ENCODE results near the gene PIEZO2. TPM values are rescaled to one million over a fixed set of nuclear protein-coding genes. Genes with fewer than 3 reads are reported as not detected.

The PIEZO2 gene
- total RNA-seq, 1 donor from 2014 or later: 134 TPM

DNA sequence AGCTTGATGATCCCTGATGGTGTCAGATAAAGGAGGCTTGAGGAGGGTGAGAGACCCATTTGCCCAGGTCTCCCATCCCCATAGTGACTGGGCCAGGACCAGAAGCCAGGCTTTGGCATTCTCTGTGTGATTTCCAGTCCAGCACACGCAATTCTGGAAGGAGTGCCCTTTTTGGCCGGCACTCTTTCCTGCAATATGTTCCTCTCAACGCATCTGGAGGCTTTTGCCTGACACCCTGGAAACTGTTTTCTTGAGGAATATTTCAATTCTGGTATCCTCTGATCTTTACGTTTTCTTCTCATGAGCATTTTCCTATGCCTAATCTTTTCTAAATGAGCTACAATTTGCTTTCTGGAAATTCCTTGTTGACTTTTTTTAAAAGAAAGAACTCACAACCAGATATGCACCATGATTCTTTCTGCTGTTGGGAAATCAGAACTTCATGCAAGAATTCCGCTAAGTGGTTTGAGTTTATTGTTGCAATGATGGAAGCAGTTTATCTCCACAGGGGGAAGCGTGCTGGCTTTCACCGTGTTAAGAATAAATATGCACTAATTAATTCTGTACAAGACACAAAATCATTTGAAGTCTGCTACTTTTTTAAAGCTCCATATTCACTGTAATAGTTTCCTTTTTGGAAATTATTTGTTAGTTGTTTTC lies 479.8 kb downstream of the PIEZO2 start:
- peaks cover 35% of the 10 kb centered on the region for H3K36me3 Mint-ChIP-seq (ENCODE audit: unreplicated experiment)
- no peaks in the 10 kb centered on the region for H3K4me1 Mint-ChIP-seq (ENCODE audit: unreplicated experiment)
- DNase-seq (ENCODE audit: extremely low spot score, unreplicated experiment): no peak
- H3K27me3 Mint-ChIP-seq (ENCODE audit: unreplicated experiment): no peaks in the 10 kb centered on the region
- no peaks in the 10 kb centered on the region for H3K9me3 Mint-ChIP-seq (ENCODE audit: unreplicated experiment)
- H3K4me3 Mint-ChIP-seq (ENCODE audit: unreplicated experiment): no peak overlapping the region
- TF ChIP-seq, protein P1, sequence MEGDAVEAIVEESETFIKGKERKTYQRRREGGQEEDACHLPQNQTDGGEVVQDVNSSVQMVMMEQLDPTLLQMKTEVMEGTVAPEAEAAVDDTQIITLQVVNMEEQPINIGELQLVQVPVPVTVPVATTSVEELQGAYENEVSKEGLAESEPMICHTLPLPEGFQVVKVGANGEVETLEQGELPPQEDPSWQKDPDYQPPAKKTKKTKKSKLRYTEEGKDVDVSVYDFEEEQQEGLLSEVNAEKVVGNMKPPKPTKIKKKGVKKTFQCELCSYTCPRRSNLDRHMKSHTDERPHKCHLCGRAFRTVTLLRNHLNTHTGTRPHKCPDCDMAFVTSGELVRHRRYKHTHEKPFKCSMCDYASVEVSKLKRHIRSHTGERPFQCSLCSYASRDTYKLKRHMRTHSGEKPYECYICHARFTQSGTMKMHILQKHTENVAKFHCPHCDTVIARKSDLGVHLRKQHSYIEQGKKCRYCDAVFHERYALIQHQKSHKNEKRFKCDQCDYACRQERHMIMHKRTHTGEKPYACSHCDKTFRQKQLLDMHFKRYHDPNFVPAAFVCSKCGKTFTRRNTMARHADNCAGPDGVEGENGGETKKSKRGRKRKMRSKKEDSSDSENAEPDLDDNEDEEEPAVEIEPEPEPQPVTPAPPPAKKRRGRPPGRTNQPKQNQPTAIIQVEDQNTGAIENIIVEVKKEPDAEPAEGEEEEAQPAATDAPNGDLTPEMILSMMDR (IDR thresholded peaks at IDR 0.05): no peak
- H3K27ac Mint-ChIP-seq (ENCODE audit: unreplicated experiment): no peak overlapping the region

DNA sequence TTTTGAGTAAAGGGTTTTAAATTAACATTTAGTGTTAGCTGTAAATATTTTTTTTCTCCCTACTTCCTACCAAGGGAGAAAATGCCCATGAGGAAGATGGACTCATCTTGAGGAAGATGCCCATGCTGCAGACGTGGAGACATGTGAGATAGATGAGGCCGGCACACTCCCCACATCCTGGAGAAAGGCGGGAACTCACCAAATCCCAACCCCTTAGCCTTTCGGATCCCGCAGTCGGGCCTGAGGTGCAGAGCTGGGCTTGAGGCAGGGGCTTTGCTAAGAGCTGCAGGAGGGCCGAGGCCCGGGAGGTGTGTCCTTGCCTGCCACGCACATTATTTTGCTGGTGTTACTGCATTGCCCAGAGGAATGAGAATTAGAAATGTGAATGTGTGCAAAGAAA lies 485.6 kb downstream of the PIEZO2 start:
- Mint-ChIP-seq H3K36me3 (ENCODE audit: unreplicated experiment) (no peaks in the 10 kb centered on the region), H3K4me3 (ENCODE audit: unreplicated experiment) (no peak overlapping the region), H3K27me3 (ENCODE audit: unreplicated experiment) (no peaks in the 10 kb centered on the region), H3K4me1 (ENCODE audit: unreplicated experiment) (peaks cover 14% of the 10 kb centered on the region), H3K27ac (ENCODE audit: unreplicated experiment) (no peak overlapping the region), H3K9me3 (ENCODE audit: unreplicated experiment) (no peaks in the 10 kb centered on the region)
- TF ChIP-seq, protein P1 (IDR thresholded peaks at IDR 0.05): no peak
- DNase-seq (ENCODE audit: extremely low spot score, unreplicated experiment): no peak

DNA sequence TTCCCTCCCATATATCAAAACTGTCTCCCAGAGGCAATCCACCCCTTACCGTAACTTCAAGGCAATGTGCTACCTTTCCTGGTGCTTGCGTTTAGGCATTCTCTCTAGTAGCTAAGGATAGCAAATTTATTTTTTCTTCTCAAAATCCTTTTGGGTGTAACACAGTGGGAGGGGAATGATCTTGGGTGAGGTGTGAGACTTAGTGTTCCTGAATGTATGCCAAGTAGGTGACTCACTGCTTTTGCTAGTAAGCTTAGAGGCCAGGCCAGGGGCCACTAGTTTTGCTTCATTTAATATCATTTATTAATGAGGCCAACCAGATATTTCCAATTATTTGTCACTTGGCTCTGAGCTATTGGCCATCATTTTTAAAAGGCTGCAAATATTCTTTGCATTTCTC lies 488.1 kb downstream of the PIEZO2 start:
- Mint-ChIP-seq H3K9me3 (ENCODE audit: unreplicated experiment) (no peaks in the 10 kb centered on the region), H3K27me3 (ENCODE audit: unreplicated experiment) (peaks cover 5% of the 10 kb centered on the region), H3K4me3 (ENCODE audit: unreplicated experiment) (no peak overlapping the region), H3K36me3 (ENCODE audit: unreplicated experiment) (no peaks in the 10 kb centered on the region), H3K4me1 (ENCODE audit: unreplicated experiment) (peaks cover 14% of the 10 kb centered on the region), H3K27ac (ENCODE audit: unreplicated experiment) (no peak overlapping the region)
- TF ChIP-seq, protein P1 (IDR thresholded peaks at IDR 0.05): no peak
- no peak for DNase-seq (ENCODE audit: extremely low spot score, unreplicated experiment)

DNA sequence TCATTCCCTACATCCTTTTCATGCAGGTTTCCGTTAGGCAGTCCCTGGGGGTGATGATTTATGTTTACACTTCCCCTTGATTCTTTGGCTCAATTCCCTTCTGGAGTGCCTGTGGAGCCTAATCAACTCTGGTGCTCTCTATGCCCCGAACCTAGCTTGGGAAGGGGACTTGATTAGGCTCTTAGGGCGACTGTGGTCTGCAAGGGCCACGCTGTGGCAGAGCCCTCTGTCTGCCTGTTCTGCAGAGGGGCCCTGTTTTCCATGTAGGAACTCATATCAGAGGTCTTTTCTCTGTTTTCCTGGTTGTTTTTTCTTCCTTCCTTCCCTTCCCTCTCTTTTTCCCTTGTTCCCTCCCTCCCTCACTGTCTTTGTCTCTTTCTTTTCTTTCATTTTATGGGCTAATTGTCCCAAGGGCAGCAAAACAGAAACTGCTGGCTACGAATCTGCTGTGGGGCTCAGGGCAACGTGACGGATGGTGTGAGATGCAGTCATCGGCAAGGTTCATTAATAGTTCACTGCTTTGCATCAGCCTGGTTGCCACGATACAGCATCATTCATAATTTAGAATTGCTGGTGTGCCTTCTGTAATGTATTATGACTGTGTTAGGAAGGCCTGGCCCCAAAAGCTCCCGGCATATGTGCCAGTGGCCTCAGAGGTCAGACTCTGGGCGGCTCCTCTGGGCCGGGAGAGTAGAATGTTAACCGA lies 489.0 kb downstream of the PIEZO2 start:
- no peaks in the 10 kb centered on the region for H3K9me3 Mint-ChIP-seq (ENCODE audit: unreplicated experiment)

DNA sequence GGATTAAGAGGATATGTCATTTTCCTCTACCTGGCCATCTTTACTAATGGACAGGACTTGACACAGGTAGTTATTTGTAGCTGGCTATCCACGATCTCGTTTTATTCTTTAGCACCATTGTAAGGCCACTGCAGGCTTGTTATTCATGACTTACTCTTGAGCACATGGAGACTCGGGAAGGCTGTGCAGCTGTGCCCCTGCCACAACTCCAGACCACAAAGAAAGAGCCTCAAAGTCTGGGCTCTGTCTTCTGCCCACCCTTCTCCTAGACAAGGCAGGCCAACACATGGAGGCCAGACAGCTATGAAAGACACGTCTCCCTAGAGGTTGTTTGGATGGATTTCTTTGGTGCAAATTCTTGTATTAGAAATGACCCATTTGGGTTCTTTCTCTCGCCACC lies 489.8 kb downstream of the PIEZO2 start:
- Mint-ChIP-seq H3K36me3 (ENCODE audit: unreplicated experiment) (no peaks in the 10 kb centered on the region), H3K4me1 (ENCODE audit: unreplicated experiment) (peaks cover 14% of the 10 kb centered on the region), H3K4me3 (ENCODE audit: unreplicated experiment) (no peak overlapping the region), H3K27ac (ENCODE audit: unreplicated experiment) (no peak overlapping the region), H3K27me3 (ENCODE audit: unreplicated experiment) (peaks cover 5% of the 10 kb centered on the region), H3K9me3 (ENCODE audit: unreplicated experiment) (no peaks in the 10 kb centered on the region)
- DNase-seq (ENCODE audit: extremely low spot score, unreplicated experiment): no peak
- TF ChIP-seq, protein P1 (IDR thresholded peaks at IDR 0.05): no peak

More for the DNA sequence above, 489.0 kb downstream of the PIEZO2 start:
- H3K27ac Mint-ChIP-seq (ENCODE audit: unreplicated experiment): no peak overlapping the region
- peaks cover 5% of the 10 kb centered on the region for H3K27me3 Mint-ChIP-seq (ENCODE audit: unreplicated experiment)
- H3K4me3 Mint-ChIP-seq (ENCODE audit: unreplicated experiment): no peak overlapping the region
- TF ChIP-seq, protein P1 (IDR thresholded peaks at IDR 0.05): no peak
- no peaks in the 10 kb centered on the region for H3K36me3 Mint-ChIP-seq (ENCODE audit: unreplicated experiment)
- H3K4me1 Mint-ChIP-seq (ENCODE audit: unreplicated experiment): peaks cover 14% of the 10 kb centered on the region
- DNase-seq (ENCODE audit: extremely low spot score, unreplicated experiment): no peak
